ENCODE measurements around the gene EIF1AX. TPM values are rescaled to one million over a fixed set of nuclear protein-coding genes. Genes with fewer than 3 reads are reported as not detected.

EIF1AX gene
- total and polyA plus RNA-seq, 2 of the 13 experiments (the other 11 are each of a cell fraction or from before 2014, with no cell fraction given) = 35.1 to 82.7 TPM

DNA sequence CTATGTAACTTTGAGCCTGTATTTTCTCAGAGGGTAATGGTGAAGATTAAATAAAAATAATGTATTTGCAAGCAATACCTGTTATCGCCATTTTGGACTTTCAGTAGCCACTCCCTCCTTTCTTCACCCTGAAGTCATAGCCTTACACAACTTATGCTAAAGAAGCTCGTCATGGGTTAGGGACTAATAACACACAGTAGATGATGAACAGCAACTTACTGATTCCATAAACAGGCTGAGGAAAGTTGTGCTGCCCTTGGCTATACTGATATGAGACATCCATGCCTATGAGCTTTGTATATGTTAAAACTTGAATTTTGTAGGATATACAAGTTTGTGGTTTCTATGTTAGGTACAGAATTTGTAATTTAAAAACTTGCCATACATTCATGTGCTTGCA, 31.7 kb upstream of the EIF1AX start:
- Histone ChIP-seq H3K9me3 (ENCODE audit: low read length) (no peaks in the 10 kb centered on the region), H3K4me3 (replicated peaks in 1 of 3; ENCODE audit: insufficient read depth in 1 of 3, low read depth in 2 of 3, low read length in 3 of 3) (no peak overlapping the region), H3K4me1 (ENCODE audit: insufficient read depth, low read length) (no peaks in the 10 kb centered on the region), H3K36me3 (replicated peaks in 1 of 2; ENCODE audit: control insufficient read depth in 1 of 2, insufficient read depth in 2 of 2, low read length in 2 of 2) (peaks cover 5 to 59% of the 10 kb centered on the region in 2 experiments), H4K20me1 (ENCODE audit: insufficient read depth, low read length) (peaks cover 4% of the 10 kb centered on the region; the same call in 1 of the 2 replicates), H2AFZ (ENCODE audit: low read length) (no peak overlapping the region), H3K27ac (ENCODE audit: extremely low read length, insufficient read depth, low read length) (no peak overlapping the region), H3K27me3 (ENCODE audit: control insufficient read depth in 1 of 2, insufficient read depth in 2 of 2, low read length in 2 of 2) (no peaks in the 10 kb centered on the region), H3K79me2 (ENCODE audit: insufficient read depth, low read length) (no peaks in the 10 kb centered on the region), H3K4me2 (ENCODE audit: low read depth, low read length) (no peak overlapping the region), H3K9ac (ENCODE audit: insufficient read depth, low read depth, low read length) (no peak overlapping the region)
- FAIRE-seq (no peak), DNase-seq (ENCODE audit: low spot score) (no peak), ATAC-seq (no peak)
- BruUV-seq (replicated peaks) = no TSS peak
- TF ChIP-seq, protein P1, sequence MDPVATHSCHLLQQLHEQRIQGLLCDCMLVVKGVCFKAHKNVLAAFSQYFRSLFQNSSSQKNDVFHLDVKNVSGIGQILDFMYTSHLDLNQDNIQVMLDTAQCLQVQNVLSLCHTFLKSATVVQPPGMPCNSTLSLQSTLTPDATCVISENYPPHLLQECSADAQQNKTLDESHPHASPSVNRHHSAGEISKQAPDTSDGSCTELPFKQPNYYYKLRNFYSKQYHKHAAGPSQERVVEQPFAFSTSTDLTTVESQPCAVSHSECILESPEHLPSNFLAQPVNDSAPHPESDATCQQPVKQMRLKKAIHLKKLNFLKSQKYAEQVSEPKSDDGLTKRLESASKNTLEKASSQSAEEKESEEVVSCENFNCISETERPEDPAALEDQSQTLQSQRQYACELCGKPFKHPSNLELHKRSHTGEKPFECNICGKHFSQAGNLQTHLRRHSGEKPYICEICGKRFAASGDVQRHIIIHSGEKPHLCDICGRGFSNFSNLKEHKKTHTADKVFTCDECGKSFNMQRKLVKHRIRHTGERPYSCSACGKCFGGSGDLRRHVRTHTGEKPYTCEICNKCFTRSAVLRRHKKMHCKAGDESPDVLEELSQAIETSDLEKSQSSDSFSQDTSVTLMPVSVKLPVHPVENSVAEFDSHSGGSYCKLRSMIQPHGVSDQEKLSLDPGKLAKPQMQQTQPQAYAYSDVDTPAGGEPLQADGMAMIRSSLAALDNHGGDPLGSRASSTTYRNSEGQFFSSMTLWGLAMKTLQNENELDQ (CRISPR knock-in tag; IDR thresholded peaks at IDR 0.05; ENCODE audit: borderline replicate concordance) = no peak
- TF ChIP-seq ZNF775 (CRISPR knock-in tag; IDR thresholded peaks at IDR 0.05; ENCODE audit: borderline replicate concordance) (no peak), RBM22 (optimal IDR thresholded peaks at IDR 0.05; ENCODE audit: low read length) (peak; percentile 96), ZNF556 (CRISPR knock-in tag; IDR thresholded peaks at IDR 0.05; ENCODE audit: borderline replicate concordance) (no peak), ZNF484 (CRISPR knock-in tag; IDR thresholded peaks at IDR 0.05; ENCODE audit: borderline replicate concordance, low read depth) (no peak), TOE1 (CRISPR knock-in tag; IDR thresholded peaks at IDR 0.05) (no peak), FOXP1 (IDR thresholded peaks at IDR 0.05) (no peak), FOXP1 (CRISPR knock-in tag; IDR thresholded peaks at IDR 0.05) (no peak)
- POLR2A ChIA-PET = no interaction called here
- intact Hi-C loops (cut with micrococcal nuclease; ENCODE audit: unreplicated experiment) (no loop called here), in situ Hi-C loops (cut with HindIII; ENCODE audit: extremely low pct_ligation_motif_present, low pct_unique_long_range_greater_than_20kb) (no loop called here)
- 96% methylated on average over 2 of the region's 2 CpGs for WGBS (ENCODE audit: low lambda C conversion rate)
- CTCF ChIA-PET (ENCODE audit: low intra/inter-chr PET ratio, low total read pairs) = no interaction called here
